22Rv1 (cell line): Measurements from ENCODE around the gene DGUOK.
"Not testable (repeated sequence)": the region's sequence is repeated elsewhere in the genome, so short reads cannot be mapped to it uniquely, and the experiment has no call there.

ENCODE experiments used
- H3K27ac ChIP-seq: fragments of 450-650 bp; 2 replicates; pipeline ENCODE4 v1.5.1; 2017
- CTCF ChIP-seq: fragments of 450-650 bp; IDR thresholded peaks from 2 replicates; pipeline ENCODE4 v1.5.1; 2017; ENCODE audit warnings: mild to moderate bottlenecking
- ZFX ChIP-seq: fragments of 450-650 bp; IDR thresholded peaks from 2 replicates; pipeline ENCODE4 v1.6.1; 2017; ENCODE audit warnings: antibody characterized with exemption, borderline replicate concordance

DGUOK gene

GRCh38 chr2:73926493-73927327, at the start of gene DGUOK:
Gene DGUOK, plus strand, starts transcription at chr2:73926880. Its CDS starts 31 bp downstream, at chr2:73926911.
- no peak for TF ChIP-seq CTCF
- no peak for TF ChIP-seq ZFX
- peak within 1 kb of the TSS; percentile 80 for H3K27ac ChIP-seq

- H3K27ac ChIP-seq = no peak overlapping the region
- TF ChIP-seq ZFX (no peak), CTCF (no peak)
Observed at GRCh38 chr2:73877071-73877802, 49.4 kb upstream of the DGUOK start.

- not testable (repeated sequence) for H3K27ac ChIP-seq
Observed at GRCh38 chr2:73877984-73878383, 48.7 kb upstream of the DGUOK start.

GRCh38 chr2:73885406-73885805, 41.3 kb upstream of the DGUOK start:
- no peak overlapping the region for H3K27ac ChIP-seq
- no peak for TF ChIP-seq ZFX
- TF ChIP-seq CTCF = no peak

GRCh38 chr2:73886357-73886756, 40.3 kb upstream of the DGUOK start:
- TF ChIP-seq ZFX (no peak), CTCF (no peak)
- H3K27ac ChIP-seq = no peak overlapping the region

- H3K27ac ChIP-seq = not testable (repeated sequence)
Observed at GRCh38 chr2:73887596-73888353, 38.9 kb upstream of the DGUOK start.

GRCh38 chr2:73888388-73888787, 38.3 kb upstream of the DGUOK start:
- TF ChIP-seq CTCF = no peak
- TF ChIP-seq ZFX = no peak

GRCh38 chr2:73889206-73889605, 37.5 kb upstream of the DGUOK start:
- TF ChIP-seq ZFX (no peak), CTCF (no peak)
- no peak overlapping the region for H3K27ac ChIP-seq

More at GRCh38 chr2:73888388-73888787, 38.3 kb upstream of the DGUOK start:
- no peak overlapping the region for H3K27ac ChIP-seq
